Hepatocyte (in vitro differentiated cells): ENCODE measurements around the gene CELSR1. TPM values are rescaled to one million over a fixed set of nuclear protein-coding genes. Genes with fewer than 3 reads are reported as not detected.

ENCODE experiments used
- DNase-seq: peaks from one replicate; pipeline ENCODE4 v3.0.0-alpha.2; 2016; ENCODE audit warnings: low spot score
- H2AFZ ChIP-seq: fragments of 200-600 bp; sonication (generic); 2 replicates; pipeline ENCODE4 v1.6.0; 2016; ENCODE audit warnings: antibody characterized with exemption, mild to moderate bottlenecking
- H3K27ac ChIP-seq: fragments of 200-600 bp; sonication (generic); 2 replicates; pipeline ENCODE4 v1.5.1; 2016; ENCODE audit warnings: mild to moderate bottlenecking
- H3K27me3 ChIP-seq: fragments of 200-600 bp; sonication (generic); 2 replicates; pipeline ENCODE4 v1.6.1; 2016
- H3K36me3 ChIP-seq: fragments of 200-600 bp; sonication (generic); replicated peaks from 2 replicates; pipeline ENCODE4 v1.5.1; 2016; ENCODE audit warnings: low read depth; ENCODE audit not compliant: insufficient read depth
- H3K4me1 ChIP-seq: fragments of 200-600 bp; sonication (generic); 2 replicates; pipeline ENCODE4 v1.5.1; 2016; ENCODE audit warnings: mild to moderate bottlenecking, moderate library complexity; ENCODE audit not compliant: insufficient read depth
- H3K4me2 ChIP-seq: fragments of 200-600 bp; sonication (generic); 2 replicates; pipeline ENCODE4 v1.6.0; 2016
- H3K4me3 ChIP-seq: fragments of 200-600 bp; sonication (generic); 2 replicates; pipeline ENCODE4 v1.5.1; 2016; ENCODE audit warnings: mild to moderate bottlenecking
- H3K79me2 ChIP-seq: fragments of 200-600 bp; sonication (generic); 2 replicates; pipeline ENCODE4 v1.6.0; 2017; ENCODE audit warnings: mild to moderate bottlenecking
- H3K9me2 ChIP-seq: fragments of 200-600 bp; sonication (generic); replicated peaks from 2 replicates; pipeline ENCODE4 v1.6.0; 2017; ENCODE audit warnings: mild to moderate bottlenecking; ENCODE audit not compliant: insufficient read depth
- H3K9me3 ChIP-seq: fragments of 200-600 bp; sonication (generic); 2 replicates; pipeline ENCODE4 v1.5.1; 2016; ENCODE audit warnings: low read depth, mild to moderate bottlenecking
- H4K20me1 ChIP-seq: fragments of 200-600 bp; sonication (generic); 2 replicates; pipeline ENCODE4 v1.6.0; 2016; ENCODE audit warnings: mild to moderate bottlenecking; ENCODE audit not compliant: insufficient read depth, poor library complexity, severe bottlenecking
- EZH2 ChIP-seq: fragments of 200-600 bp; sonication (generic); IDR thresholded peaks from 2 replicates; pipeline ENCODE4 v1.6.1; 2016; ENCODE audit warnings: antibody characterized with exemption, mild to moderate bottlenecking, borderline replicate concordance
- EZH2phosphoT487 ChIP-seq: fragments of 200-600 bp; sonication (generic); IDR thresholded peaks from one replicate; pipeline ENCODE4 v1.6.1; 2018; ENCODE audit warnings: antibody characterized with exemption, mild to moderate bottlenecking, low read depth, moderate library complexity; ENCODE audit not compliant: unreplicated experiment, severe bottlenecking
- WGBS: methylation state at CpG from one replicate; pipeline ENCODE4 v1.1.6; 2016; ENCODE audit warnings: low lambda C conversion rate; ENCODE audit errors: missing lambda C conversion rate; 5-methylcytosine and 5-hydroxymethylcytosine counted together
- polyA plus RNA-seq: library from polyadenylated mRNA; unstranded; fragments of >200 nt; fragmentation: Nextera tagmentation; extraction: Ambion mirVana; gene quantifications from 2 replicates; pipeline ENCODE4 v1.2.1, GENCODE V29; 2016
- total RNA-seq: library from RNA; depleted of rRNA; stranded (reverse); fragments of >200 nt; gene quantifications from 2 replicates; pipeline ENCODE4 v1.2.3, GENCODE V29; 2014
- TF ChIP-seq, protein P1 (sequence below): fragments of 200-600 bp; sonication (generic); IDR thresholded peaks from 2 replicates; pipeline ENCODE4 v1.5.1; 2016; ENCODE audit warnings: antibody characterized with exemption, mild to moderate bottlenecking; ENCODE audit not compliant: poor library complexity

CELSR1 gene
- total and polyA plus RNA-seq, 2 experiments from 2014 or later, result 3.0 to 8.7 TPM

DNA sequence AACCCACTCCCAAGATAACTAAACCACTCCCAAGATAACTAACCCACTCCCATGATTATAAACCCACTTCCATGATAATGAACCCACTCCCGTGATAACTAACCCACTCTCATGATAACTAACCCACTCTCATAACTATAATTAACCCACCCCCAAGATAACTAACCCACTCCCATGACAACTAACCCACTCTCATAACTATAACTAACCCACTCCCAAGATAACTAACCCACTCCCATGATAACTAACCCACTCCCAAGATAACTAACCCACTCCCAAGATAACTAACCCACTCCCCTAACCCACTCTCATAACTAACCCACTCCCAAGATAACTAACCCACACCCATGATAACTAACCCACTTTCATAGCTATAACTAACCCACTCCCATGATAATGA lies 30.1 kb upstream of the CELSR1 start:
- 100% methylated on average over 1 of the region's 1 CpG for WGBS
- no peaks in the 10 kb centered on the region for H3K79me2 ChIP-seq
- H3K4me3 ChIP-seq, result no peak overlapping the region
- no peak overlapping the region for H3K27ac ChIP-seq
- H3K36me3 ChIP-seq, result no peaks in the 10 kb centered on the region
- DNase-seq, result no peak
- no peak overlapping the region for H3K4me2 ChIP-seq
- no peaks in the 10 kb centered on the region for H3K9me2 ChIP-seq
- H3K4me1 ChIP-seq, result peaks cover 10% of the 10 kb centered on the region
- H3K9me3 ChIP-seq, result no peaks in the 10 kb centered on the region
- no peak overlapping the region for H2AFZ ChIP-seq
- H3K27me3 ChIP-seq, result no peaks in the 10 kb centered on the region
- H4K20me1 ChIP-seq, result no peaks in the 10 kb centered on the region
- TF ChIP-seq EZH2phosphoT487 (no peak), EZH2 (no peak)
- TF ChIP-seq, protein P1, sequence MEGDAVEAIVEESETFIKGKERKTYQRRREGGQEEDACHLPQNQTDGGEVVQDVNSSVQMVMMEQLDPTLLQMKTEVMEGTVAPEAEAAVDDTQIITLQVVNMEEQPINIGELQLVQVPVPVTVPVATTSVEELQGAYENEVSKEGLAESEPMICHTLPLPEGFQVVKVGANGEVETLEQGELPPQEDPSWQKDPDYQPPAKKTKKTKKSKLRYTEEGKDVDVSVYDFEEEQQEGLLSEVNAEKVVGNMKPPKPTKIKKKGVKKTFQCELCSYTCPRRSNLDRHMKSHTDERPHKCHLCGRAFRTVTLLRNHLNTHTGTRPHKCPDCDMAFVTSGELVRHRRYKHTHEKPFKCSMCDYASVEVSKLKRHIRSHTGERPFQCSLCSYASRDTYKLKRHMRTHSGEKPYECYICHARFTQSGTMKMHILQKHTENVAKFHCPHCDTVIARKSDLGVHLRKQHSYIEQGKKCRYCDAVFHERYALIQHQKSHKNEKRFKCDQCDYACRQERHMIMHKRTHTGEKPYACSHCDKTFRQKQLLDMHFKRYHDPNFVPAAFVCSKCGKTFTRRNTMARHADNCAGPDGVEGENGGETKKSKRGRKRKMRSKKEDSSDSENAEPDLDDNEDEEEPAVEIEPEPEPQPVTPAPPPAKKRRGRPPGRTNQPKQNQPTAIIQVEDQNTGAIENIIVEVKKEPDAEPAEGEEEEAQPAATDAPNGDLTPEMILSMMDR, result no peak

DNA sequence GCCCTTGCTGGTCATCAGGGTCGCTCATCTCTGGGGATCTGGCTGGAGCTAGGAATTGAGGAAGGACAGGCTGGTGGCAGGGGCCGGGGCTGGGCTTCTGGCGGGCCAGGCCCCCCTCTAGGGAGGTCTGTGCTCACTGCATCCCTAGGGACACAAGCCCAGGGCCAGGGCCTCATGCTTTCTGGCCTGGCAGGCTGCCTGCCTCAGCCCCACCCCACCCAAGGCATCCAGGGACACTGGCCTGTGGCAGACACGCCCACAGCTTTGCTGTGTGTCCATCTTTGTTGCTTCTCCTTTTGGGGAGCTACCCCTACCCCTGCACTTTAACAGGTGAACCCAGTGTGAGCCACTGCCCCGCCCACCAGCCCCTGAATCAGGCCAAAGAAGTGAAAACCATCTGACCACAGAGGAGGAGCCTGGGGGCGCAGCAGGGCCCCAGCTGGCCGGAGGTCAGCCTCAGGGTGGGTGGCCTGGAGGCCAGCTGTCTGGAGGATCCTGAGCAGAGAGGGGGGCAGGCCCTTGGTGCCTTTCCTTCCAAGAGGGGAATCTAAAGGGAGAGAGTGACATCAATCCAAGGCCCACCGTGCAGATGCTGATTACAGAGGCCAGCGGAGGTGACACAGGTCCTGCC lies 26.8 kb upstream of the CELSR1 start:
- TF ChIP-seq EZH2, result no peak
- TF ChIP-seq, protein P1, result no peak
- no peak for TF ChIP-seq EZH2phosphoT487
- Histone ChIP-seq H3K4me2 (peak overlapping the region; percentile 41), H3K9me3 (no peaks in the 10 kb centered on the region), H3K9me2 (no peaks in the 10 kb centered on the region), H3K4me1 (peaks cover 10% of the 10 kb centered on the region), H3K4me3 (no peak overlapping the region), H3K27me3 (no peaks in the 10 kb centered on the region), H4K20me1 (no peaks in the 10 kb centered on the region), H3K36me3 (no peaks in the 10 kb centered on the region), H2AFZ (no peak overlapping the region), H3K79me2 (no peaks in the 10 kb centered on the region), H3K27ac (peak overlapping the region; percentile 40)
- WGBS, result 74% methylated on average over 9 of the region's 9 CpGs
- no peak for DNase-seq

DNA sequence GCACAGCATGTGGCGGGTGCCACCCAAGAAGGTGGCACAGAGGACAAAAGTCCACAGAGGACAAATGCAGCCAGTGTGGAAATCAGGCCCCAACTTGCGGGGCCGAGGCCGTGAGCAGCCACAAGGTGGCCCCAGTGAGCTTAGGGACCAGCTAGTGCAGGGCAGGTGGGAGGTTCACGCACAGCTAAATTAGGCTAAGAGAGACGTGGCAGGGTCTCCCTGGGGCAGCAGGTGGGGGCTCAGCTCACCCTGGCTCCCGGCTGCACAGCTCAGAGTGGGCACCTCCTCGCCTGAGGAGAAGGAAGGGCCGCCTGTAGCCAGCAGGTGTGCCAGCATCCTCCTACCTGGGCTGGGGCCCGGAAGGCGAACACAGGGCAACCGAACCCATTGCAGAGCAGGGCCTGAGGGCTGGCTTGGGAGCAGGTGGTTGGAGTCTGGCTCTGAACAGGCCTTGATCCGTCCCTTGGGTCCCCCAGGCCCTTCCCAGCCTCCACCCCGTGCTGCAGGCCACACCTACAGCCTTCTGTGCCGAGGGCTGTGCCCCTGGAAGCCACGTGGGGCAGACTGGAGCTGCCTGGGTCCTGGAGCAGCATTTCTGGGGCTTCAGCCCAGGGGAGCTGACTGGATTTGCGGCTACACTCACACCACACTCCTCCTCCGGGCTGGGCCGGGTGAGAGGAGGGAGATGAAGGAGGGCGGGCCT lies 26.1 kb upstream of the CELSR1 start:
- peak overlapping the region; percentile 40 for H3K27ac ChIP-seq
- peaks cover 10% of the 10 kb centered on the region for H3K4me1 ChIP-seq
- H3K4me2 ChIP-seq, result peak overlapping the region; percentile 41
- no peak for TF ChIP-seq EZH2phosphoT487
- TF ChIP-seq, protein P1, result peak; percentile 65
- H3K9me3 ChIP-seq, result no peaks in the 10 kb centered on the region
- WGBS, result 41% methylated on average over 20 of the region's 20 CpGs
- no peaks in the 10 kb centered on the region for H4K20me1 ChIP-seq
- no peak overlapping the region for H2AFZ ChIP-seq
- H3K9me2 ChIP-seq, result no peaks in the 10 kb centered on the region
- H3K36me3 ChIP-seq, result no peaks in the 10 kb centered on the region
- no peaks in the 10 kb centered on the region for H3K27me3 ChIP-seq
- H3K4me3 ChIP-seq, result no peak overlapping the region
- DNase-seq, result peak; percentile 81
- no peaks in the 10 kb centered on the region for H3K79me2 ChIP-seq
